Hepatocyte (in vitro differentiated cells): ENCODE results near the gene TIMM29. TPM values are rescaled to one million over a fixed set of nuclear protein-coding genes. Genes with fewer than 3 reads are reported as not detected.

Experiments used
- DNase-seq: peaks from one replicate; pipeline ENCODE4 v3.0.0-alpha.2; 2016; ENCODE audit warnings: low spot score
- H2AFZ ChIP-seq: fragments of 200-600 bp; sonication (generic); 2 replicates; pipeline ENCODE4 v1.6.0; 2016; ENCODE audit warnings: antibody characterized with exemption, mild to moderate bottlenecking
- H3K27ac ChIP-seq: fragments of 200-600 bp; sonication (generic); 2 replicates; pipeline ENCODE4 v1.5.1; 2016; ENCODE audit warnings: mild to moderate bottlenecking
- H3K27me3 ChIP-seq: fragments of 200-600 bp; sonication (generic); 2 replicates; pipeline ENCODE4 v1.6.1; 2016
- H3K36me3 ChIP-seq: fragments of 200-600 bp; sonication (generic); replicated peaks from 2 replicates; pipeline ENCODE4 v1.5.1; 2016; ENCODE audit warnings: low read depth; ENCODE audit not compliant: insufficient read depth
- H3K4me1 ChIP-seq: fragments of 200-600 bp; sonication (generic); 2 replicates; pipeline ENCODE4 v1.5.1; 2016; ENCODE audit warnings: mild to moderate bottlenecking, moderate library complexity; ENCODE audit not compliant: insufficient read depth
- H3K4me2 ChIP-seq: fragments of 200-600 bp; sonication (generic); 2 replicates; pipeline ENCODE4 v1.6.0; 2016
- H3K4me3 ChIP-seq: fragments of 200-600 bp; sonication (generic); 2 replicates; pipeline ENCODE4 v1.5.1; 2016; ENCODE audit warnings: mild to moderate bottlenecking
- H3K79me2 ChIP-seq: fragments of 200-600 bp; sonication (generic); 2 replicates; pipeline ENCODE4 v1.6.0; 2017; ENCODE audit warnings: mild to moderate bottlenecking
- H3K9me2 ChIP-seq: fragments of 200-600 bp; sonication (generic); replicated peaks from 2 replicates; pipeline ENCODE4 v1.6.0; 2017; ENCODE audit warnings: mild to moderate bottlenecking; ENCODE audit not compliant: insufficient read depth
- H3K9me3 ChIP-seq: fragments of 200-600 bp; sonication (generic); 2 replicates; pipeline ENCODE4 v1.5.1; 2016; ENCODE audit warnings: low read depth, mild to moderate bottlenecking
- H4K20me1 ChIP-seq: fragments of 200-600 bp; sonication (generic); 2 replicates; pipeline ENCODE4 v1.6.0; 2016; ENCODE audit warnings: mild to moderate bottlenecking; ENCODE audit not compliant: insufficient read depth, poor library complexity, severe bottlenecking
- CTCF ChIP-seq: fragments of 200-600 bp; sonication (generic); IDR thresholded peaks from 2 replicates; pipeline ENCODE4 v1.5.1; 2016; ENCODE audit warnings: antibody characterized with exemption, mild to moderate bottlenecking; ENCODE audit not compliant: poor library complexity
- EZH2 ChIP-seq: fragments of 200-600 bp; sonication (generic); IDR thresholded peaks from 2 replicates; pipeline ENCODE4 v1.6.1; 2016; ENCODE audit warnings: antibody characterized with exemption, mild to moderate bottlenecking, borderline replicate concordance
- EZH2phosphoT487 ChIP-seq: fragments of 200-600 bp; sonication (generic); IDR thresholded peaks from one replicate; pipeline ENCODE4 v1.6.1; 2018; ENCODE audit warnings: antibody characterized with exemption, mild to moderate bottlenecking, low read depth, moderate library complexity; ENCODE audit not compliant: unreplicated experiment, severe bottlenecking
- WGBS: methylation state at CpG from one replicate; pipeline ENCODE4 v1.1.6; 2016; ENCODE audit warnings: low lambda C conversion rate; ENCODE audit errors: missing lambda C conversion rate; 5-methylcytosine and 5-hydroxymethylcytosine counted together
- polyA plus RNA-seq: library from polyadenylated mRNA; unstranded; fragments of >200 nt; fragmentation: Nextera tagmentation; extraction: Ambion mirVana; gene quantifications from 2 replicates; pipeline ENCODE4 v1.2.1, GENCODE V29; 2016
- total RNA-seq: library from RNA; depleted of rRNA; stranded (reverse); fragments of >200 nt; gene quantifications from 2 replicates; pipeline ENCODE4 v1.2.3, GENCODE V29; 2014

Gene TIMM29
- total and polyA plus RNA-seq, 2 experiments from 2014 or later = 23.0 to 36.2 TPM

- Histone ChIP-seq H3K27ac (peak overlapping the region; percentile 52), H3K27me3 (no peaks in the 10 kb centered on the region), H3K4me1 (peaks cover 32% of the 10 kb centered on the region), H3K4me3 (no peak overlapping the region), H4K20me1 (peaks cover 37% of the 10 kb centered on the region), H2AFZ (no peak overlapping the region), H3K79me2 (peaks cover 95% of the 10 kb centered on the region), H3K9me2 (no peaks in the 10 kb centered on the region), H3K9me3 (no peaks in the 10 kb centered on the region), H3K4me2 (peak overlapping the region; percentile 20), H3K36me3 (no peaks in the 10 kb centered on the region)
- TF ChIP-seq EZH2 (no peak), EZH2phosphoT487 (no peak), CTCF (no peak)
- 43% methylated on average over 13 of the region's 13 CpGs for WGBS
- no peak for DNase-seq
Measured at GRCh38 chr19:10888421-10888866, 40.2 kb upstream of the TIMM29 start.

GRCh38 chr19:10889880-10890279 lies 38.7 kb upstream of the TIMM29 start:
- H4K20me1 ChIP-seq = peaks cover 40% of the 10 kb centered on the region

GRCh38 chr19:10891405-10892086 lies 37.1 kb upstream of the TIMM29 start:
- H4K20me1 ChIP-seq = peaks cover 49% of the 10 kb centered on the region
- WGBS = 66% methylated on average over 21 of the region's 21 CpGs
- H3K9me2 ChIP-seq = no peaks in the 10 kb centered on the region
- H2AFZ ChIP-seq = no peak overlapping the region
- peaks cover 94% of the 10 kb centered on the region for H3K79me2 ChIP-seq
- no peaks in the 10 kb centered on the region for H3K36me3 ChIP-seq
- H3K27ac ChIP-seq = peak overlapping the region; percentile 94
- no peaks in the 10 kb centered on the region for H3K27me3 ChIP-seq
- no peak for TF ChIP-seq EZH2phosphoT487
- TF ChIP-seq CTCF = no peak
- TF ChIP-seq EZH2 = no peak
- DNase-seq = peak; percentile 66
- H3K4me2 ChIP-seq = peak overlapping the region; percentile 66
- H3K4me3 ChIP-seq = no peak overlapping the region
- H3K9me3 ChIP-seq = no peaks in the 10 kb centered on the region
- H3K4me1 ChIP-seq = peaks cover 14% of the 10 kb centered on the region

More at GRCh38 chr19:10889880-10890279, 38.7 kb upstream of the TIMM29 start:
- Histone ChIP-seq H3K9me2 (no peaks in the 10 kb centered on the region), H2AFZ (no peak overlapping the region), H3K9me3 (no peaks in the 10 kb centered on the region), H3K4me2 (no peak overlapping the region), H3K27ac (no peak overlapping the region), H3K79me2 (peaks cover 95% of the 10 kb centered on the region), H3K36me3 (no peaks in the 10 kb centered on the region), H3K4me1 (peaks cover 23% of the 10 kb centered on the region), H3K27me3 (no peaks in the 10 kb centered on the region), H3K4me3 (no peak overlapping the region)
- TF ChIP-seq CTCF (no peak), EZH2 (no peak), EZH2phosphoT487 (no peak)
- no peak for DNase-seq
- WGBS = 93% methylated on average over 4 of the region's 4 CpGs
